ENCODE data around the gene EPS8L2.

The EPS8L2 gene

GRCh38 chr11:680476-680875 lies 25.6 kb upstream of the EPS8L2 start:
- no peak overlapping the region for H3K27ac ChIP-seq (replicated peaks)
- H3K4me3 ChIP-seq (replicated peaks; ENCODE audit: insufficient read depth, low read length), result no peak overlapping the region
- no peak for DNase-seq (ENCODE audit: low read depth in 1 of 2, low spot score in 1 of 2)
- H3K27me3 ChIP-seq (ENCODE audit: insufficient read depth, poor library complexity, severe bottlenecking), result no peaks in the 10 kb centered on the region
- no peak for TF ChIP-seq REST (IDR thresholded peaks at IDR 0.05; ENCODE audit: insufficient replicate concordance, low read depth)
- TF ChIP-seq SPI1 (IDR thresholded peaks at IDR 0.05; ENCODE audit: borderline replicate concordance, low read depth), result no peak
- TF ChIP-seq POLR2AphosphoS5 (IDR thresholded peaks at IDR 0.05; ENCODE audit: low read depth), result no peak
- TF ChIP-seq GABPA (IDR thresholded peaks at IDR 0.05; ENCODE audit: low read depth), result no peak
- no peak for TF ChIP-seq CTCF (IDR thresholded peaks at IDR 0.05; ENCODE audit: insufficient read depth, low read length)

- Histone ChIP-seq H3K4me3 (replicated peaks; ENCODE audit: insufficient read depth, low read length) (no peak overlapping the region), H3K27ac (replicated peaks) (no peak overlapping the region), H3K27me3 (ENCODE audit: insufficient read depth, poor library complexity, severe bottlenecking) (no peaks in the 10 kb centered on the region)
- TF ChIP-seq REST (IDR thresholded peaks at IDR 0.05; ENCODE audit: insufficient replicate concordance, low read depth) (no peak), SPI1 (IDR thresholded peaks at IDR 0.05; ENCODE audit: borderline replicate concordance, low read depth) (no peak)
- DNase-seq (ENCODE audit: low read depth in 1 of 2, low spot score in 1 of 2), result no peak
These were observed 25.1 kb upstream of the EPS8L2 start for GRCh38 chr11:680970-681369.

GRCh38 chr11:686451-687243 lies 19.4 kb upstream of the EPS8L2 start:
- no peak overlapping the region for H3K4me3 ChIP-seq (replicated peaks; ENCODE audit: insufficient read depth, low read length)
- no peak for TF ChIP-seq CTCF (IDR thresholded peaks at IDR 0.05; ENCODE audit: insufficient read depth, low read length)
- no peak for TF ChIP-seq POLR2AphosphoS5 (IDR thresholded peaks at IDR 0.05; ENCODE audit: low read depth)
- TF ChIP-seq GABPA (IDR thresholded peaks at IDR 0.05; ENCODE audit: low read depth), result no peak
- H3K27me3 ChIP-seq (ENCODE audit: insufficient read depth, poor library complexity, severe bottlenecking), result no peaks in the 10 kb centered on the region
- no peak for DNase-seq (ENCODE audit: low read depth in 1 of 2, low spot score in 1 of 2)
- H3K27ac ChIP-seq (replicated peaks), result no peak overlapping the region

GRCh38 chr11:687751-688150 lies 18.3 kb upstream of the EPS8L2 start:
- no peak for DNase-seq (ENCODE audit: low read depth in 1 of 2, low spot score in 1 of 2)
- no peak overlapping the region for H3K27ac ChIP-seq (replicated peaks)
- no peaks in the 10 kb centered on the region for H3K27me3 ChIP-seq (ENCODE audit: insufficient read depth, poor library complexity, severe bottlenecking)
- TF ChIP-seq SPI1 (IDR thresholded peaks at IDR 0.05; ENCODE audit: borderline replicate concordance, low read depth) (no peak), POLR2AphosphoS5 (IDR thresholded peaks at IDR 0.05; ENCODE audit: low read depth) (no peak), CTCF (IDR thresholded peaks at IDR 0.05; ENCODE audit: insufficient read depth, low read length) (no peak), GABPA (IDR thresholded peaks at IDR 0.05; ENCODE audit: low read depth) (no peak), REST (IDR thresholded peaks at IDR 0.05; ENCODE audit: insufficient replicate concordance, low read depth) (no peak)
- no peak overlapping the region for H3K4me3 ChIP-seq (replicated peaks; ENCODE audit: insufficient read depth, low read length)

Measured in HL-60 (cell line).